Measurements from ENCODE around the gene ERCC5.

DNA sequence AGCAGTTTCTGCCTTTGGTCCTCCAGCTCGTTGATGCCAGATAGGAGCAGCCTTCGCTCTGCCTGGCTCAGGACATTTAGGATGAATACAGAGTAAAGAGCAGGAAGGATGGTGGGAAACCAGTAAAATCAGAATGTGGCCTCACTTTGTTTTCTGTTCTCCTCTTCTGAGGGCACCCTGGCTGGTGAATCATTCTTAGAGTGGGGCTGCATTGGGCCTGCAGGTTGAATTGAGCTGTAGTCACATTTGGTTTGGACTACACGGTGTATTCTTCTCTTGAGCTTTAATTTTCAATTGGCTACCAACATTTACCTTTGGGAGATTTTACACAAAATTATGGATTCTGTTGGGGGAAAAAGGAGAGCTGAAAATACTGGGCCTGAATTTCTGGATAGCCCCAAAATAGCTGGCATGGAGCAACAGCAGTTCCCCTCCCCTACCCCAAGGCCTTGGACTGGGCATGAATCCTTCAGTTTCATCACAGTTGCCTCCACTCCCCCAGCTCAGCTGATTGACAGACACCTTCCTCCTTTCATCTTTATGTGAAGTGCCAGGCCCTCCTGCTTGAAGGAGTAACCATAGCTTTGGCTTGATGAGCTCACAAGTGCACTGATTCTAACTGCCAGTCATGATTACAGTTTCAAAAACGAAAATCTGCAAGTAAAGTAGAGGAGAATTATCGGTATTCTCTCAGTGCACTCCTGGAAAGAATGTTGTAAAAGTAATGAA is 24.3 kb downstream of the ERCC5 start:
- TF ChIP-seq GATAD2A (IDR thresholded peaks at IDR 0.05): no peak
- TF ChIP-seq CEBPB (tag; IDR thresholded peaks at IDR 0.05): no peak
- TF ChIP-seq TFAM (CRISPR knock-in tag; conservative IDR thresholded peaks at IDR 0.05): no peak
- TF ChIP-seq JUND (IDR thresholded peaks at IDR 0.05; ENCODE audit: borderline replicate concordance, low read depth, low read length): no peak
- TF ChIP-seq JUND (tag; IDR thresholded peaks at IDR 0.05; ENCODE audit: borderline replicate concordance, low read depth, low read length): no peak
- TF ChIP-seq, protein P1, sequence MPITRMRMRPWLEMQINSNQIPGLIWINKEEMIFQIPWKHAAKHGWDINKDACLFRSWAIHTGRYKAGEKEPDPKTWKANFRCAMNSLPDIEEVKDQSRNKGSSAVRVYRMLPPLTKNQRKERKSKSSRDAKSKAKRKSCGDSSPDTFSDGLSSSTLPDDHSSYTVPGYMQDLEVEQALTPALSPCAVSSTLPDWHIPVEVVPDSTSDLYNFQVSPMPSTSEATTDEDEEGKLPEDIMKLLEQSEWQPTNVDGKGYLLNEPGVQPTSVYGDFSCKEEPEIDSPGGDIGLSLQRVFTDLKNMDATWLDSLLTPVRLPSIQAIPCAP (CRISPR knock-in tag; IDR thresholded peaks at IDR 0.05; ENCODE audit: borderline replicate concordance): no peak
- no peak for TF ChIP-seq CEBPG (CRISPR knock-in tag; IDR thresholded peaks at IDR 0.05)
- TF ChIP-seq CEBPG (tag; conservative IDR thresholded peaks at IDR 0.05 in 1 of 2, IDR thresholded peaks at IDR 0.05 in 1 of 2): no peak
- no peak for TF ChIP-seq ZNF696 (CRISPR knock-in tag; conservative IDR thresholded peaks at IDR 0.05)
- TF ChIP-seq, protein P2, sequence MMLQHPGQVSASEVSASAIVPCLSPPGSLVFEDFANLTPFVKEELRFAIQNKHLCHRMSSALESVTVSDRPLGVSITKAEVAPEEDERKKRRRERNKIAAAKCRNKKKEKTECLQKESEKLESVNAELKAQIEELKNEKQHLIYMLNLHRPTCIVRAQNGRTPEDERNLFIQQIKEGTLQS (IDR thresholded peaks at IDR 0.05): no peak
- TF ChIP-seq, protein P2 (CRISPR knock-in tag; conservative IDR thresholded peaks at IDR 0.05): no peak

All from K562 (cell line).